Measurements from ENCODE around the gene ZNF277. TPM values are rescaled to one million over a fixed set of nuclear protein-coding genes. Genes with fewer than 3 reads are reported as not detected.

The ZNF277 gene
- total RNA-seq, 2 donors from 2014 or later, result 20.3 to 20.4 TPM

- WGBS, 2 experiments (ENCODE audit: insufficient coverage in 1 of 2, insufficient read length in 1 of 2), result 83 to 85% methylated on average over 1 to 2 of the region's 2 CpGs
- H3K36me3 Mint-ChIP-seq (ENCODE audit: low read depth), result peaks cover 19% of the 10 kb centered on the region
- TF ChIP-seq CTCF (conservative IDR thresholded peaks at IDR 0.05), result no peak
- no peaks in the 10 kb centered on the region for H3K9me3 ChIP-seq (ENCODE audit: control insufficient read depth, low read length)
- no peak overlapping the region for H3K27ac Mint-ChIP-seq
- no peak overlapping the region for H3K4me3 ChIP-seq (ENCODE audit: low read length)
- no peaks in the 10 kb centered on the region for H3K27me3 Mint-ChIP-seq (ENCODE audit: insufficient read depth)
- no peak overlapping the region for H3K9ac ChIP-seq (ENCODE audit: extremely low read depth, low read length, poor library complexity, severe bottlenecking)
- H3K4me1 ChIP-seq (ENCODE audit: control insufficient read depth, insufficient read depth, low read length), result no peaks in the 10 kb centered on the region
- DNase-seq, result peak; percentile 63
- peaks cover 22% of the 10 kb centered on the region for H3K4me1 Mint-ChIP-seq
- no peak overlapping the region for H3K4me3 Mint-ChIP-seq
- peaks cover 29% of the 10 kb centered on the region for H3K36me3 ChIP-seq (ENCODE audit: control insufficient read depth, insufficient read depth, low read length)
- H3K27me3 ChIP-seq (ENCODE audit: control insufficient read depth, insufficient read depth, low read length, poor library complexity, severe bottlenecking), result no peaks in the 10 kb centered on the region
- no peaks in the 10 kb centered on the region for H3K9me3 Mint-ChIP-seq
- no peak overlapping the region for H3K27ac ChIP-seq (ENCODE audit: low read depth, low read length)
Observed at GRCh38 chr7:112337892-112338291, 131.4 kb downstream of the ZNF277 start.

GRCh38 chr7:112338786-112339185 is 132.3 kb downstream of the ZNF277 start:
- Mint-ChIP-seq H3K4me3 (no peak overlapping the region), H3K27me3 (ENCODE audit: insufficient read depth) (no peaks in the 10 kb centered on the region), H3K27ac (no peak overlapping the region), H3K9me3 (no peaks in the 10 kb centered on the region), H3K36me3 (ENCODE audit: low read depth) (peaks cover 28% of the 10 kb centered on the region), H3K4me1 (peaks cover 16% of the 10 kb centered on the region)
- DNase-seq, result no peak
- no peak overlapping the region for H3K9ac ChIP-seq (ENCODE audit: extremely low read depth, low read length, poor library complexity, severe bottlenecking)
- H3K27ac ChIP-seq (ENCODE audit: low read depth, low read length), result no peak overlapping the region
- H3K36me3 ChIP-seq (ENCODE audit: control insufficient read depth, insufficient read depth, low read length), result peaks cover 38% of the 10 kb centered on the region
- H3K4me1 ChIP-seq (ENCODE audit: control insufficient read depth, insufficient read depth, low read length), result no peaks in the 10 kb centered on the region
- no peaks in the 10 kb centered on the region for H3K9me3 ChIP-seq (ENCODE audit: control insufficient read depth, low read length)
- WGBS, 2 experiments (ENCODE audit: insufficient coverage in 1 of 2, insufficient read length in 1 of 2), result 93 to 97% methylated on average over 4 of the region's 4 CpGs
- TF ChIP-seq CTCF (conservative IDR thresholded peaks at IDR 0.05), result no peak
- no peaks in the 10 kb centered on the region for H3K27me3 ChIP-seq (ENCODE audit: control insufficient read depth, insufficient read depth, low read length, poor library complexity, severe bottlenecking)
- H3K4me3 ChIP-seq (ENCODE audit: low read length), result no peak overlapping the region

- WGBS, 2 experiments (ENCODE audit: insufficient coverage in 1 of 2, insufficient read length in 1 of 2), result 92 to 99% methylated on average over 2 of the region's 2 CpGs
- no peak overlapping the region for H3K27ac Mint-ChIP-seq
Observed at GRCh38 chr7:112341464-112341863, 135.0 kb downstream of the ZNF277 start.

More at GRCh38 chr7:112341464-112341863, 135.0 kb downstream of the ZNF277 start:
- Mint-ChIP-seq H3K4me1 (peaks cover 17% of the 10 kb centered on the region), H3K27me3 (ENCODE audit: insufficient read depth) (no peaks in the 10 kb centered on the region), H3K36me3 (ENCODE audit: low read depth) (peaks cover 35% of the 10 kb centered on the region), H3K9me3 (no peaks in the 10 kb centered on the region), H3K4me3 (no peak overlapping the region)
- Histone ChIP-seq H3K9me3 (ENCODE audit: control insufficient read depth, low read length) (no peaks in the 10 kb centered on the region), H3K36me3 (ENCODE audit: control insufficient read depth, insufficient read depth, low read length) (peaks cover 36% of the 10 kb centered on the region), H3K9ac (ENCODE audit: extremely low read depth, low read length, poor library complexity, severe bottlenecking) (no peak overlapping the region), H3K27ac (ENCODE audit: low read depth, low read length) (no peak overlapping the region), H3K4me1 (ENCODE audit: control insufficient read depth, insufficient read depth, low read length) (peaks cover 4% of the 10 kb centered on the region), H3K27me3 (ENCODE audit: control insufficient read depth, insufficient read depth, low read length, poor library complexity, severe bottlenecking) (no peaks in the 10 kb centered on the region), H3K4me3 (ENCODE audit: low read length) (no peak overlapping the region)
- TF ChIP-seq CTCF (conservative IDR thresholded peaks at IDR 0.05), result no peak
- no peak for DNase-seq

All from endodermal cell (in vitro differentiated cells).